IMR-90 (cell line): Measurements from ENCODE around the gene SRCIN1. TPM values are rescaled to one million over a fixed set of nuclear protein-coding genes. Genes with fewer than 3 reads are reported as not detected.

Experiments
- ATAC-seq: fragments of 200-7000 bp; cut with Tn5 transposase; 2 replicates; pipeline ENCODE4 v1.9.1; 2020; ENCODE audit warnings: low read depth, mild to moderate bottlenecking, moderate library complexity
- BruUV-seq: library from RNA; stranded (reverse); fragments of 400-500 nt; replicated peaks from 2 replicates; lab custom pipeline; 2021; lab: Mats Ljungman, UMichigan
- CTCF ChIA-PET: fragments of 300-600 bp; formaldehyde crosslinking; extraction: SDS; loops from one replicate; lab custom pipeline; 2021; ENCODE audit warnings: antibody characterized with exemption; lab: Yijun Ruan, JAX
- POLR2A ChIA-PET: fragments of 300-600 bp; sonication (Branson Sonifier 250); formaldehyde crosslinking; loops from one replicate; lab custom pipeline; 2022; ENCODE audit warnings: antibody characterized with exemption; ENCODE audit not compliant: unreplicated experiment; lab: Charles Lee
- DNase-seq: peaks from one replicate; pipeline ENCODE4 v3.0.0; 2013
- H2AFZ ChIP-seq: replicated peaks from 2 replicates; pipeline ENCODE3; 2013; ENCODE audit warnings: low read length, mild to moderate bottlenecking; ENCODE audit not compliant: poor library complexity
- H2AK5ac ChIP-seq: 2 replicates; pipeline ENCODE4 v1.6.1; 2013; ENCODE audit warnings: low read depth, low read length, inconsistent platforms
- H2AK9ac ChIP-seq: replicated peaks from 2 replicates; pipeline ENCODE3; 2013; ENCODE audit warnings: mild to moderate bottlenecking, low read depth, low read length, moderate library complexity; ENCODE audit not compliant: poor library complexity
- H2BK120ac ChIP-seq: 2 replicates; pipeline ENCODE4 v1.6.1; 2013; ENCODE audit warnings: low read depth, low read length, inconsistent platforms
- H2BK15ac ChIP-seq: 3 replicates; pipeline ENCODE4 v1.6.1; 2013; ENCODE audit warnings: low read depth, low read length, inconsistent platforms
- H2BK20ac ChIP-seq: 2 replicates; pipeline ENCODE4 v1.6.1; 2013; ENCODE audit warnings: low read depth, mild to moderate bottlenecking, inconsistent platforms, low read length, moderate library complexity
- H2BK5ac ChIP-seq: 2 replicates; pipeline ENCODE4 v1.6.1; 2013; ENCODE audit warnings: mild to moderate bottlenecking, low read depth, low read length, inconsistent platforms; ENCODE audit not compliant: poor library complexity, severe bottlenecking
- H3K14ac ChIP-seq: replicated peaks from 2 replicates; pipeline ENCODE4 v1.6.1; 2013; ENCODE audit warnings: low read depth, low read length, inconsistent platforms
- H3K18ac ChIP-seq: 2 replicates; pipeline ENCODE4 v1.6.1; 2013; ENCODE audit warnings: low read depth, low read length, control low read depth
- H3K23ac ChIP-seq: 2 replicates; pipeline ENCODE4 v1.6.1; 2013; ENCODE audit warnings: low read depth, low read length, inconsistent platforms
- H3K27ac ChIP-seq: 2 replicates; pipeline ENCODE4 v1.5.1; 2013; ENCODE audit warnings: mild to moderate bottlenecking, control low read depth, low read length; ENCODE audit not compliant: insufficient read depth
- H3K27me3 ChIP-seq: 2 replicates; pipeline ENCODE4 v1.6.1; 2013; ENCODE audit warnings: low read length; ENCODE audit not compliant: control insufficient read depth, insufficient read depth
- H3K36me3 ChIP-seq: 2 replicates; pipeline ENCODE4 v1.6.1; 2013; ENCODE audit warnings: low read length, mixed read lengths; ENCODE audit not compliant: control insufficient read depth, insufficient read depth
- H3K4ac ChIP-seq: 2 replicates; pipeline ENCODE4 v1.6.1; 2013; ENCODE audit warnings: low read depth, low read length, inconsistent platforms
- H3K4me1 ChIP-seq: 2 replicates; pipeline ENCODE4 v1.6.1; 2013; ENCODE audit warnings: low read length, mixed read lengths; ENCODE audit not compliant: control insufficient read depth, insufficient read depth
- H3K4me2 ChIP-seq: 2 replicates; pipeline ENCODE4 v1.6.1; 2013; ENCODE audit warnings: low read depth, mild to moderate bottlenecking, control low read depth, low read length, moderate library complexity
- H3K4me3 ChIP-seq: 2 replicates; pipeline ENCODE4 v1.5.1; 2013; ENCODE audit warnings: low read depth, mild to moderate bottlenecking, control low read depth, low read length, moderate library complexity; ENCODE audit not compliant: insufficient read depth
- H3K56ac ChIP-seq: 2 replicates; pipeline ENCODE4 v1.6.1; 2013; ENCODE audit warnings: low read length, inconsistent platforms; ENCODE audit not compliant: insufficient read depth; ENCODE audit errors: extremely low read depth
- H3K79me1 ChIP-seq, 2 experiments: 2 replicates each; pipeline ENCODE4 v1.6.1; 2013; ENCODE audit warnings: low read length in 2 of 2, inconsistent platforms in 1 of 2, low read depth in 1 of 2
- H3K9ac ChIP-seq: 2 replicates; pipeline ENCODE4 v1.6.1; 2013; ENCODE audit warnings: low read depth, low read length, control low read depth
- H3K9me1 ChIP-seq: 2 replicates; pipeline ENCODE4 v1.6.1; 2013; ENCODE audit warnings: low read length, inconsistent platforms; ENCODE audit not compliant: insufficient read depth
- H3K9me3 ChIP-seq: 2 replicates; pipeline ENCODE4 v1.6.1; 2013; ENCODE audit warnings: low read length; ENCODE audit not compliant: control insufficient read depth, insufficient read depth
- H4K20me1 ChIP-seq: 2 replicates; pipeline ENCODE4 v1.6.1; 2013; ENCODE audit warnings: low read length, inconsistent platforms; ENCODE audit not compliant: insufficient read depth
- H4K5ac ChIP-seq: 2 replicates; pipeline ENCODE4 v1.6.1; 2013; ENCODE audit warnings: mild to moderate bottlenecking, low read depth, low read length, control low read depth
- H4K8ac ChIP-seq, 2 experiments: 2 replicates each; pipeline ENCODE4 v1.6.1; 2013; ENCODE audit warnings: low read depth in 2 of 2, low read length in 2 of 2, control low read depth in 1 of 2, inconsistent platforms in 1 of 2
- H4K91ac ChIP-seq: 2 replicates; pipeline ENCODE4 v1.6.1; 2013; ENCODE audit warnings: low read depth, low read length, inconsistent platforms; ENCODE audit not compliant: insufficient read depth
- BHLHE40 ChIP-seq: fragments of 150-350 bp; IDR thresholded peaks from 2 replicates; pipeline ENCODE4 v1.6.1; 2016; ENCODE audit warnings: mild to moderate bottlenecking, low read depth, low read length
- CEBPB ChIP-seq: IDR thresholded peaks from 2 replicates; pipeline ENCODE4 v1.6.1; 2012; ENCODE audit warnings: low read depth, low read length, improper control_type of control experiment
- CHD1 ChIP-seq: IDR thresholded peaks from 2 replicates; pipeline ENCODE4 v1.6.1; 2012; ENCODE audit warnings: low read depth, low read length, improper control_type of control experiment
- CTCF ChIP-seq: conservative IDR thresholded peaks from 2 replicates; pipeline ENCODE4 v1.5.1; 2012; ENCODE audit warnings: mild to moderate bottlenecking, low read depth, low read length, improper control_type of control experiment
- ELK1 ChIP-seq: fragments of 150-350 bp; IDR thresholded peaks from 2 replicates; pipeline ENCODE4 v1.6.1; 2016; ENCODE audit warnings: low read depth, mild to moderate bottlenecking, low read length, moderate library complexity, borderline replicate concordance
- FOS ChIP-seq: fragments of 150-350 bp; IDR thresholded peaks from 2 replicates; pipeline ENCODE4 v1.6.1; 2016; ENCODE audit warnings: low read depth, low read length
- MAFK ChIP-seq: IDR thresholded peaks from 2 replicates; pipeline ENCODE4 v1.6.1; 2012; ENCODE audit warnings: low read depth, low read length, improper control_type of control experiment
- MAZ ChIP-seq: IDR thresholded peaks from 2 replicates; pipeline ENCODE4 v1.6.1; 2012; ENCODE audit warnings: low read depth, mild to moderate bottlenecking, low read length, improper control_type of control experiment, moderate library complexity, borderline replicate concordance
- MXI1 ChIP-seq: IDR thresholded peaks from 2 replicates; pipeline ENCODE4 v1.6.1; 2012; ENCODE audit warnings: low read depth, mild to moderate bottlenecking, low read length, moderate library complexity, borderline replicate concordance
- NFE2L2 ChIP-seq: fragments of 150-350 bp; IDR thresholded peaks from 2 replicates; pipeline ENCODE4 v1.6.1; 2016; ENCODE audit warnings: low read depth, mild to moderate bottlenecking, low read length
- POLR2A ChIP-seq: IDR thresholded peaks from 2 replicates; pipeline ENCODE4 v1.6.1; 2012; ENCODE audit warnings: mild to moderate bottlenecking, low read depth, low read length
- RAD21 ChIP-seq: IDR thresholded peaks from 2 replicates; pipeline ENCODE4 v1.6.1; 2012; ENCODE audit warnings: low read length, improper control_type of control experiment
- RCOR1 ChIP-seq: IDR thresholded peaks from 2 replicates; pipeline ENCODE4 v1.6.1; 2012; ENCODE audit warnings: mild to moderate bottlenecking, low read length, improper control_type of control experiment; ENCODE audit not compliant: insufficient replicate concordance
- RFX5 ChIP-seq: IDR thresholded peaks from 2 replicates; pipeline ENCODE4 v1.8.0; 2012; ENCODE audit warnings: low read depth, mild to moderate bottlenecking, low read length, moderate library complexity
- SMC3 ChIP-seq: fragments of 150-350 bp; IDR thresholded peaks from 2 replicates; pipeline ENCODE4 v1.6.1; 2016; ENCODE audit warnings: low read depth, mild to moderate bottlenecking, antibody characterized with exemption, low read length, moderate library complexity
- USF2 ChIP-seq: fragments of 150-350 bp; IDR thresholded peaks from 2 replicates; pipeline ENCODE4 v1.6.1; 2017; ENCODE audit warnings: mild to moderate bottlenecking, antibody characterized with exemption, low read length, low read depth
- WGBS, 2 experiments: methylation state at CpG; one replicate each; pipeline versions ENCODE4 v1.1.5 to v1.1.7; 2013; ENCODE audit warnings: missing lambda C conversion rate in 2 of 2; ENCODE audit not compliant: insufficient read length in 1 of 2; ENCODE audit errors: extremely low coverage in 2 of 2; 5-methylcytosine and 5-hydroxymethylcytosine counted together
- dilution Hi-C: fragments of 300-500 bp; cut with HindIII; formaldehyde crosslinking; loops from one replicate; pipeline ENCODE4 v1.14.3; 2018; ENCODE audit warnings: low sequenced_read_pairs; ENCODE audit not compliant: unreplicated experiment
- in situ Hi-C: fragments of 300-500 bp; cut with MboI; formaldehyde crosslinking; loops from 3 replicates; pipeline ENCODE4 v1.14.3; 2019; ENCODE audit warnings: low sequenced_read_pairs, inconsistent platforms, mixed read lengths
- intact Hi-C: fragments of 100-400 bp; cut with micrococcal nuclease; formaldehyde crosslinking; loops from 2 replicates; pipeline ENCODE4 v1.10.0; 2022
- polyA plus RNA-seq, 3 experiments: library from polyadenylated mRNA; depleted of rRNA; stranded (reverse); fragments of >200 nt; gene quantifications; 2 replicates each; pipeline ENCODE4 v1.2.3, GENCODE V29; 2012; ENCODE audit warnings: low replicate concordance in 1 of 3
- total RNA-seq: library from RNA; depleted of rRNA; stranded (reverse); fragments of >200 nt; gene quantifications from 2 replicates; pipeline ENCODE4 v1.2.3, GENCODE V29; 2012

The SRCIN1 gene
- total and polyA plus RNA-seq, 2 of the 4 experiments (the other 2 are of a cell fraction), result not detected

GRCh38 chr17:38602453-38602852 is 3.3 kb downstream of the SRCIN1 start:
- CTCF ChIA-PET, result interaction anchor here (0.7 kb wide), 1 partner anchor 11 kb away, joined by 3 read pairs; no protein-coding TSS in a partner anchor
- no peak overlapping the region for H4K91ac ChIP-seq
- no peak overlapping the region for H2AK9ac ChIP-seq
- POLR2A ChIA-PET, result no interaction called here
- no peak overlapping the region for H4K5ac ChIP-seq
- dilution Hi-C loops, result no loop called here
- no peak overlapping the region for H2AK5ac ChIP-seq
- no peak overlapping the region for H3K9ac ChIP-seq
- H3K27me3 ChIP-seq, result peaks cover 94% of the 10 kb centered on the region
- H4K8ac ChIP-seq, result no peak overlapping the region
- no peak overlapping the region for H3K56ac ChIP-seq
- DNase-seq (no peak), ATAC-seq (no peak; the same call in 1 of the 2 replicates)
- H3K18ac ChIP-seq, result no peak overlapping the region
- in situ Hi-C loops, result no loop called here
- no peaks in the 10 kb centered on the region; the same call in 1 of the 2 replicates for H3K4me1 ChIP-seq
- H3K27ac ChIP-seq, result no peak overlapping the region
- H2BK5ac ChIP-seq, result no peak overlapping the region
- no peak overlapping the region for H3K23ac ChIP-seq
- H2BK120ac ChIP-seq, result no peak overlapping the region
- H3K4me3 ChIP-seq, result no peak overlapping the region
- peaks cover 7% of the 10 kb centered on the region for H4K20me1 ChIP-seq
- no peak overlapping the region for H3K4me2 ChIP-seq
- H3K36me3 ChIP-seq, result no peaks in the 10 kb centered on the region
- H2BK20ac ChIP-seq, result no peak overlapping the region
- H3K79me1 ChIP-seq, result no peaks in the 10 kb centered on the region
- H3K9me3 ChIP-seq, result peaks cover 2% of the 10 kb centered on the region; the same call in 1 of the 2 replicates
- intact Hi-C loops, result no loop called here
- TF ChIP-seq FOS (no peak), USF2 (no peak), CEBPB (no peak), CTCF (no peak), MAZ (no peak), RCOR1 (no peak), BHLHE40 (no peak), POLR2A (no peak), MAFK (no peak), ELK1 (no peak), SMC3 (no peak), RFX5 (no peak), RAD21 (no peak), MXI1 (no peak), CHD1 (no peak), NFE2L2 (no peak)
- no peaks in the 10 kb centered on the region for H3K9me1 ChIP-seq
- H3K14ac ChIP-seq, result no peak overlapping the region
- BruUV-seq, result no TSS peak
- no peak overlapping the region for H2BK15ac ChIP-seq
- WGBS, 2 experiments, result no CpG with 5 or more reads among the region's 2 CpGs
- H3K4ac ChIP-seq, result no peak overlapping the region
- H2AFZ ChIP-seq, result no peak overlapping the region
